Endometrium (tissue), 2 donors: ENCODE data around the gene HOXD3.

Source experiments
- FAIRE-seq: peaks from 2 replicates; lab custom pipeline; 2012; peaks lifted over from hg19 to GRCh38; lab: Jason Lieb, UNC
- donor health status: control.
- donor health status: control.

HOXD3 gene

GRCh38 chr2:176177580-176178037, 20.5 kb downstream of the HOXD3 start:
- no peak for FAIRE-seq

GRCh38 chr2:176178038-176178756, 21.1 kb downstream of the HOXD3 start:
- no peak for FAIRE-seq

- FAIRE-seq, result no peak
These were observed 21.7 kb downstream of the HOXD3 start for GRCh38 chr2:176178757-176179295.

GRCh38 chr2:176181551-176181950, 24.4 kb downstream of the HOXD3 start:
- FAIRE-seq, result no peak

GRCh38 chr2:176182671-176183070, 25.6 kb downstream of the HOXD3 start:
- FAIRE-seq, result no peak

GRCh38 chr2:176184749-176185148, 27.6 kb downstream of the HOXD3 start:
- no peak for FAIRE-seq

GRCh38 chr2:176186024-176186423, 28.9 kb downstream of the HOXD3 start:
- no peak for FAIRE-seq

GRCh38 chr2:176187200-176187898, 30.2 kb downstream of the HOXD3 start:
- no peak for FAIRE-seq

- FAIRE-seq, result no peak
These were observed 31.0 kb downstream of the HOXD3 start, which contains the start of gene HOXD1 for GRCh38 chr2:176187899-176188773. TSS of gene HOXD1 (plus strand) at chr2:176188668. CDS start at chr2:176188802, 134 bp downstream.

GRCh38 chr2:176188774-176189680, 31.9 kb downstream of the HOXD3 start:
- FAIRE-seq, result no peak

GRCh38 chr2:176189681-176190641, 32.9 kb downstream of the HOXD3 start:
- no peak for FAIRE-seq

GRCh38 chr2:176192351-176192750, 35.2 kb downstream of the HOXD3 start:
- no peak for FAIRE-seq

- no peak for FAIRE-seq
These were observed 35.9 kb downstream of the HOXD3 start for GRCh38 chr2:176193048-176193447.

GRCh38 chr2:176199902-176200301, 42.8 kb downstream of the HOXD3 start:
- no peak for FAIRE-seq

GRCh38 chr2:176200971-176201370, 43.9 kb downstream of the HOXD3 start:
- no peak for FAIRE-seq

- FAIRE-seq, result no peak
These were observed 45.4 kb downstream of the HOXD3 start for GRCh38 chr2:176202491-176202890.

GRCh38 chr2:176205126-176205525, 48.0 kb downstream of the HOXD3 start:
- no peak for FAIRE-seq

- no peak for FAIRE-seq
These were observed 49.0 kb downstream of the HOXD3 start for GRCh38 chr2:176206136-176206535.

- FAIRE-seq, result peak; percentile 89
These were observed 49.6 kb downstream of the HOXD3 start for GRCh38 chr2:176206682-176207081.

GRCh38 chr2:176211110-176211509, 54.0 kb downstream of the HOXD3 start:
- no peak for FAIRE-seq
